Smooth muscle cell of the brain vasculature (primary cell): ENCODE results near the gene CHRNE.
"Not testable (repeated sequence)": the region's sequence is repeated elsewhere in the genome, so short reads cannot be mapped to it uniquely, and the experiment has no call there.

Experiments used
- DNase-seq: peaks from one replicate; pipeline ENCODE4 v3.0.0-alpha.2; 2012; ENCODE audit warnings: low read depth, low spot score

The CHRNE gene

DNA sequence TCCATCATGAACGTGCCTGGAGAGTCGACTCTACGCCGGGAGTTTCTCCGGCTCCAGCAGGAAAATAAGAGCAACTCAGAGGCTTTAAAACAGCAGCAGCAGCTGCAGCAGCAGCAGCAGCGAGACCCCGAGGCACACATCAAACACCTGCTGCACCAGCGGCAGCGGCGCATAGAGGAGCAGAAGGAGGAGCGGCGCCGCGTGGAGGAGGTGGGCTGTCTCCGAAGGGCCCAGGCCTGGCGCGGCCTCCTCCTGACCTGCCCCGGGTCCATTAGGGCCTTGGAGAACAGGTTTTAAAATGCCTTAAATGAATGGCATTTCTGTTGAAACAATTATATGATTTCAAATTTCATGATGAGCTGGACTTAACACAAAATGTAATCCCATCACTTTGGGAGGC is 15.3 kb downstream of the CHRNE start:
- DNase-seq, result no peak

DNA sequence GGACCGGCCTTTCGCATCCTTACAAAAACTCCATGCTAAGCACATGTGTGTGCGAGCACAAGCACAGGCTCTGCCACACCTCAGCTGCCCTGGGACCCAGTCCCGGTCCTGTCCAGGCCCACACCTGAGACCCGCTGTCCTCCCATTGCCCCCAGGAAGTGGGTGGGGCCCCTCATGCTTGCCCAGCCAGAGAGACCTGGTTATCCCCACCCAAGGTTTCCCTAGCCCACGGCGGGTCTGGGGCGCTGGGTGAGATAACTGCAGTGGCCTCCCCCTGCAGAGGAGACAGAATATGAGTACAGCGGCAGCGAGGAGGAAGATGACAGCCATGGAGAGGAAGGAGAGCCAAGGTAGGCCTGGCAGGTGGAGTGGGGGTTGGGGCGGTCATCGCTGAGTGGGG is 16.1 kb downstream of the CHRNE start:
- no peak for DNase-seq

DNA sequence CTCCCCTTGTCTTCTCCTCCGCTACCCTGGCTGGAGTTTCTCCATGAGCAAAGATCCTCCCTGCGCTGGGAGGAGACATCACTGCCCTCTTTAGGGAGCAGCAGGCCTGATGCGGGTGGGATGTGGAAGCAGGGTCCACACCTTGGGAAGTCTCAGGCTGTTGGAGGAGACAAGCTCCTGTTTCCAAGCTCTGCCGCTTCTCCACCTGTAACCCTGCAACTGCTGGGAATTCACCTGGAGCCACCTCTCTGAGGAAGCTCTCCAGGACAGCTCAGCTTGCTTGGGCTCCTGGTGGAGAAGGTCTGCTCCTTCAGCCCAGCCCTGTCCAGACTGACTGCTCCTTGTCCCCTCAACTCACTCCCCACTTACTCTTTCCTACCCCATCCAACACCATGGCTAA is 18.4 kb downstream of the CHRNE start:
- DNase-seq, result no peak

DNA sequence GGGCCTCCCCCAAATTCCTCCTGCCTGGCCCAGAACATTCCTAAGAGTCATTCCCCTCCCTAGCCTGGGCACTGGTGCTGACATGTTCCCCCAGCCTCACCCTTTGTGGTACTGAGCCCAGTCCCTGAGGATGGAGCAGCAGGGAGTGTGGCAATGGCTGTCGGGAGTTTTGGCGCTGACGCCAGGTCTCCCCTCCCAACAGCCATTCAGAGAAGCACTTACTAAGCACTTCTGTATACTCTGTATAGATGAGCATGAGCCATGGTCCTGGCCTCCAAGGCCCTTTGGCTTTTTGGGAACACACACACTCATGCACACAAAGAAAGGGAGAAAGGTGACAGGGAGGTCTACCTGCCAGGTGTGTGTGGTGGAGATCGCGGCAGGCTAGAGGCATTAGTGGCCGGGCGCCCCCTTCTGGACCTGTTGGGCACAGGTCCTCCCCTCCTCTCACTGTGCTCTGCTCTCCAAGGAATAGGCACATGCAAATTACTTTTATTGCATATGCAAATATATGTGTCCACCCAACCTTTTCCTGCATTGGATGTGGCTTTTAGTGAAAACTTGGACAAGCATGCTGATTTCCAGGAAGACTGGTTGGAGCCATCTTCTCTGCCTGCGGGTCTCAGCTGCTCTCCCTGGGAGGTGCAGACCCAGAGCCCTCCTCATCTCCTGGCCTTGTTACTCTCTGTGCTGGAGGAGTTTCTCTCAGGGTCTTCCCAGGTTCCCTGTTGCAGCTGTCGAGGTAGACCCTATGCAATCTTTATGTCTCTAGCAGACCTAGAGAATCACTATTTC is 20.9 kb downstream of the CHRNE start:
- no peak for DNase-seq

DNA sequence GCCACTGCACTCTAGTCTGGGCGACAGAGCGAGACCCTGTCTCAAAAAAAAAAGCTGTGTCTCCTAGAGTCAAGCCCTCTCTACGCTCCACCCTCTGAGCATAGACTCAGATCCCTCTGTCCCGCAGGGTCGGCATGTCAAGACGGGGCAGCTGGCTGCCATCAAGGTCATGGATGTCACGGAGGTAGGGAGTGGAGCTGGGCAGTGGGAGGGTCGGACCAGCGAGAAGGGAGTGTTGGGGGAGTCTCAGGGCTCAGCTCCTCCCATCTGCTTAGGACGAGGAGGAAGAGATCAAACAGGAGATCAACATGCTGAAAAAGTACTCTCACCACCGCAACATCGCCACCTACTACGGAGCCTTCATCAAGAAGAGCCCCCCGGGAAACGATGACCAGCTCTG is 22.0 kb downstream of the CHRNE start:
- DNase-seq, result no peak

DNA sequence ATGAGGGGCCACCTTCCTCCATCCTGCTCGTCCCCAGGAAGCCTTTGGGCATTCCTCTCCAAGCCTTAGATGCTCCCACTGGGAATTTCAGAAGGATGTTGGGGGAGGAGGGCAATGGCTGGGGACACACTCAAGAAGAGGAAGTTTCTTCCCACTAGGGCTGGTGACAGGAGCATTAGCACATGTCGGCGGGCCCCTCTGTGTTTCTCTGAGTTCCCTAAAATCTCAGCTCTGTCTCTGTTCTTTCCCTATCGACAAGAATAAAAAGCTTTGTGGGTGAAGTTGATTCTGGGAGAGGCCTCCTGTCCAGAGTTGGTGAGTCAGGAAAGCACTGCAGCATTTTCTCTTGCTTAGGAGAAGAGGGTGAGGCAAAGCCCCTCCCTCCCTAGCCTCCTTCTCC is 23.3 kb downstream of the CHRNE start:
- no peak for DNase-seq

DNA sequence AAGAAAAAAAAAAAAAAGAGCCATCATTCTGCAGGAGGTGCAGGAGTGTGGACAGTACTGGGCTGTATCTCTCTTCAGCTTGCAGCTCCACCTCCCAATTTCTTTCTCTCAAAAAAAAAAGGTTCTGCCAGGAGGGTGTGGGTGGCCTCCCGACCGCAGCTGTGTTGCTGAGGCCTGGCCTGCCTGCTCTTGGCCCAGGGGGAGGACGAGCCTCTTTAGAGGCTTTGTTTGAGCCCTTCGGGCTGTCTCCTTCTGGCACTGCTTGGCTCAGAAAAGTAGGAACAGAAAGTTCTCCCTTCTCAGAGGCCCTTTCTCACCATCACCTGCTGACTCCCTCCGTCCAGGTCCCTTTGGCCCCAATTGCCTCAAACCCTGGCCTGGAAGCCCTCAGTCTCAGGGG is 25.8 kb downstream of the CHRNE start:
- no peak for DNase-seq

DNA sequence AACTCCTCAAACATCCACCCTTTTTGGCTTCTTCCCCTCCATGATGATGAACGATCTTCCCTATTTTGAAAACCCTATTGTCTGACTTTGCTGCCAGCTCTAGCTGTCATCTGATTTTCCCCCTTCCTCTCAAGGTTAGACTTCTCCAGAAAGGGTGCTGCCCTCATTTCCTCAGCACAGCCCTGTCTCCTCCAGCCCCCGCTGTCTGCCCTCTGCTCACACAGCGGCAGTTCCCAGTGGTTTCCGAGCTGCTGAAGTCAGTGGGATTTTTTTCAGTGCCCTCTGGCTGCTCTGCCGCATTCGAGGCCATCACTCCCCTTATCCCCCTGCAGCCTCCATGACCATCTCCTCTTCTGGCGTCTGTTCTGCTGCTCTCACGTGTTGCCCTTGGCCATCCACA is 30.1 kb downstream of the CHRNE start:
- DNase-seq, result no peak

DNA sequence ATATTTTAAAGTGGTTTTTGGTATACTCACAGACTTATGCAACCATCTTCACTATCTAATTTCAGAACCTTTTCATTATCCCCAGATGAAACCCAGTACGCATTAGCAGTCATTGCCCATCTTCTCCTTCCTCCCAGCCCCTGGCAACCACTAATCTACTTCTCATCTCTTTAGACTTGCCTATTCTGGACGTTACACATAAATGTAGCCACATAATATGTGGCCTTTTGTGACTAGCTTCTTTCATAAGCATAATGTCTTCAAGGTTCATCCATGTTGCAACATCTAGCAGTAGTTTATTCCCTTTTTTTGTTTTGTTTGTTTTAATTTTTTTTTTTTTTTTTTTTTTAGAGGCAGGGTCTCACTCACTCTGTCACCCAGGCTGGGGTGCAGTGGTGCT is 32.0 kb downstream of the CHRNE start:
- no peak for DNase-seq

DNA sequence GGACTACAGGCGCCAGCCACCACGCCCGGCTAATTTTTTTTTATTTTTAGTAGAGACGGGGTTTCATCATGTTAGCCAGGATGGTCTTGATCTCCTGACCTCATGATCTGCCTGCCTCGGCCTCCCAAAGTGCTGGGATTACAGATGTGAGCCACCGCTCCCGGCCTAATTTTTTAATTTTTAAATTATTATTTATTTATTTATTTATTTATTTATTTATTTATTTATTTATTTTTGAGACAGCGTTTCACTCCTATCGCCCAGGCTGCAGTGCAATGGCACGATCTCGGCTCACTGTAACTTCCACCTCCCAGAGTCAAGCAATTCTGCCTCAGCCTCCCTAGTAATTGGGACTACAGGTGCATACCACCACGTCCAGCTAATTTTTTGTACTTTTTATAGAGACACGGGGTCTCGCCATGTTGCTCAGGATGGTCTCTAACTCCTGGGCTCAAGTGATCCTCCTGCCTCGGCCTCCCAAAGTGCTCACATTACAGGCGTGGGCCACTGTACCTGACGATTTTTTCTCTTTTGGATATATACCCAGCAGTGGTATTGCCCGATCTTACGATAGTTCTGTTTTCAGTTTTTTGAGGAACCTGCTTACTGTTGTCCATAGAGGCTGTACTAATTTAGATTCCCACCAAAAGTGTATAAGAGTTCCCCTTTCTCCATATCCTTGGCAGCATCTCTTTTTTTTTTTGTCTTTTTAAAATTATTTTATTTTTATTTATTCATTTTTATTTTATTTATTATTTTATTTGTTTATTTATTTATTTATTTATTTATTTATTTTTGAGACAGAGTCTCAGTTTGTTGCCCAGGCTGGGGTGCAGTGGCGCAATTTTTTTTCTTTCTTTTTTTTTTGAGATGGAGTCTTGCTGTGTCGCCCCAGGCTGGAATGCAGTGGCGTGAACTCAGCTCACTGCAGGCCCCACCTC is 33.6 kb downstream of the CHRNE start:
- DNase-seq, result not testable (repeated sequence)

DNA sequence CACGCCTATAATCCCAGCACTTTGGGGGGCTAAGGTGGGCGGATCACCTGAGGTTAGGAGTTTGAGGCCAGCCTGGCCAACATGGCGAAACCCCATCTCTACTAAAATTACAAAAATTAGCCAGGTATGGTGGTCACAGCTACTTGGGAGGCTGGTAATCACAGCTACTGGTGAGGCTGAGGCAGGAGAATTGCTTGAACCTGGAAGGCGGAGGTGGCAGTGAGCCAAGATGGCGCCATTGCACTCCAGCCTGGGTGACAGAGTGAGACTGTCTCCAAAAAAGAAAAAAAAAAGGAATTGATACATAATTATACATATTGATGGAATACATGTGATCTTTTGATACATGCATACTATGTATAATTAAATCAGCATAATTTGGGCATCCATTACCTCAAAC is 35.4 kb downstream of the CHRNE start:
- not testable (repeated sequence) for DNase-seq

DNA sequence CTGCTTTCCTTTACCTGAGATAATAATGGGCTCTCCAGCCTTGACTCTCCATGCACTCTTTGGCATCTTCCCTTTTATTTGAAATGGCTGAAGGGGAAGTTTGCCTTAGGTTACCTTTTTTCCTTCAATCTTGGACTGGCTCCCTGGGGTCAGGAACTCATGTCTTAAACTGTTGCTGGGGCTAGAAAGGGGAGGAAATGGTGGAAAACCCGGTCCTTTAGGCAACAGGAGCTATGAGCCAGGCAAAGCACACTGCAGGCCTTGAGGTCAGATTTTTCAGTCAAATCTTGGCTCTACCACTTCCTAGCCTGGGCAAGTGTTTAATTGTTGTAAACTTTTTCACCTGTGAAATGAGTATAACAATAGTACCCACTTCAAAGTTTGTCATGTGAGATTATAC is 39.6 kb downstream of the CHRNE start:
- no peak for DNase-seq

DNA sequence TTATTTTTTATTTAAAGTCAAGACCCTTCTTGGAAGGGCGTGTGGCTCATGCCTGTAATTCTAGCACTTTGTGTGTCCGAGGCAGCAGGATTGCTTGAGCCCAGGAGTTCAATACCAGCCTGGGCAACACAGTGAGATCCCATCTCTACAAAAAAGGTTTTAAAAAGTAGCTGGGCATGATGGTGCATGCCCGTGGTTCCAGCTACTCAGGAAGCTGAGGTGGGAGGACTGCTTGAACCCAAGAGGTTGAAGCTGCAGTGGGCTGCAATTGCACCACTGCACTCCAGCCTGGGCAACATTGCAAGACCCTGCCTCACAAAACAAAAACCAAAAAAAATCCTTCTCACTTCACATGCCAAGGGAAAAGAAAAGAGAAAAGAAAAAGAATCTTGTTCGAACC is 40.2 kb downstream of the CHRNE start:
- no peak for DNase-seq

DNA sequence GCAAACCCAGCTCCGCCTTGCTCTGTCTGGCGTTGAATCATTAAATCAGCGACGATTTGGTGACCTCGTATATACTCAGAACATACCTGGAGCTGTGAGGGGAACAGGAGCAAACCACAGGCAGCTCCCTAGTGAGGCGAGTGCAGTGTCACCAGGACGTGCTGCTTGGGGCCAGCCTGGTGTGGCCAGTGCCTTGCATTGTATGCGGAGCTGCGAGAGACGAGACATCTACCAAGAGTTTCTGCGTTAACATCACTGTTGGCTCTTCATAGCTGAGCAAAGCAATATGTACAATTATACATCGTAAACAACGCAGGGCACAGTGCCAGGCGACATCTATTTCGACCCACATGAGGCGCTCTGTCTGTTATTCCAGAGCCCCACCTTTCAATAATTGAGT is 41.8 kb downstream of the CHRNE start:
- no peak for DNase-seq

DNA sequence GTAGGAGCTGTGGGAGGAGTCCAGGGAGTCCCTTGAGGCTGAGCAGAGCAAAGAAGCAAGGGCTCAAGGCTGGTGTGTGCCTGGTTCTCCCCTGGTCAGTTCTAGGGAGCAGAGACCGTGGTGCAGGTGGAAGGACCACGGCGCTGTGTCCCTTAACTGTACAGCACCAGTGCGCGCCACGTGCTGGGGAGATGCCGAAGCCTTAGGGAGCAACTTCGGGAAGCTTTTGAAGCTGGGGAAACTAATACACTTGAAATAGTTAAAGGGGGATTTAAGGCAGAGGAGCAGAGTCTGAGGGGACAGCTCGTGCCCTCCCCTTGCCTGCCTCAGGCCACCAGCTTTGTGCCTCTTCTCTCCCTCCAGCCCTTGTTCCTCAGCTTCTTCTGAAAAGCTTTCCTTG is 42.2 kb downstream of the CHRNE start:
- no peak for DNase-seq

DNA sequence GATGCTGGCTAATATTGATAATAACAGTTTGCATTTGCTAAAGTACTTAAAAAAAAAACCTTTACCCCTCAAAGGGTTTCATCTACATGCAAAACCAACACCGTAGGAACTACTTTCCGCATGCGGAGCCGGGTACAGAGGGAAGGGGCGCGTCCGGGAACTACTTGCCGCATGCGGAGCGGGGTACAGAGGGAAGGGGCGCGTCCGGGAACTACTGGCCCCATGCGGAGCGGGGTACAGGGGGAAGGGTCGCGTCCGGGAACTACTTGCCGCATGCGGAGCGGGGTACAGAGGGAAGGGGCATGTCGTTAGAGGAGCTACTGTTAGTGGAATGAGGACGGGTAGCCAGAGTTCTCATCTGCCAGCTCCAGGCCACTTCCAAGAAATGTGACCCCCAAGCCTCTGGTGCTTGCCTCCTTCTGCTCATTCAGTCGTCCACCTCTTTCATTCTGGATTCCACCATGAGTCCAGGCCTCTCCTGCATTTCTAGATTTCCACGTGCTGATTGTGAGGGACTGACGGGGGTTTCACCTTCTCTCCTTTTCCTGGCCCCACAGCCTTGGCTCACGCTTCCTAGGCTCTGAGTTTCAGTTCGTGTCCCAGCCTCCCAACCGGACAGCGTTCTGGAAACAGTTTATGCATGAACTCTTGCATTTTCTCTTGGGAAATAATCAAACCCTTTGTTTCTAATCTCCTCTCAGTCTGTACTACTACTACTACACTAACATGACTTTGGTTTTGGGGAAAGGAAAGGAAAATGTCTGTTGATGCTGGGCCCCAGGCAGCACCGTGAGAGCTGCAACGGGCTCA is 42.9 kb downstream of the CHRNE start:
- no peak for DNase-seq

DNA sequence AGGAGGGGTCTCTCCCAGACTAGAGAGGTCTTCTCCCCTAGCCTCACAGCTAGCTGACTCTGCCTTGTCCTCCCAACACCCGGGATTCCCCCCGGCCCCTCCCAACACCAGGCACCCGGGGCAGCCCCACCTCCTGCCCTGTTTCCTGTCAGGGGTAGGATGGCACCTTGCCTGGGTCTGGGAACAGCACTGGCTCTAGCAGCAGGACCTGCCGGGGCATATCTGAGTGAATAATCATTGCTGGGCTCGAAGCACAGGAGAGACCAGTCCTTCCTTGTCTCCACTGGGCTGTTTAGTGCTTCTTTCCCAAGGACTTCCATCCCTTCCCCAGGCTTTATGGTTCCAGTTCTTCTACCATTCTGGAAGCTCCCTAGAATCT is 44.0 kb downstream of the CHRNE start:
- DNase-seq, result no peak

DNA sequence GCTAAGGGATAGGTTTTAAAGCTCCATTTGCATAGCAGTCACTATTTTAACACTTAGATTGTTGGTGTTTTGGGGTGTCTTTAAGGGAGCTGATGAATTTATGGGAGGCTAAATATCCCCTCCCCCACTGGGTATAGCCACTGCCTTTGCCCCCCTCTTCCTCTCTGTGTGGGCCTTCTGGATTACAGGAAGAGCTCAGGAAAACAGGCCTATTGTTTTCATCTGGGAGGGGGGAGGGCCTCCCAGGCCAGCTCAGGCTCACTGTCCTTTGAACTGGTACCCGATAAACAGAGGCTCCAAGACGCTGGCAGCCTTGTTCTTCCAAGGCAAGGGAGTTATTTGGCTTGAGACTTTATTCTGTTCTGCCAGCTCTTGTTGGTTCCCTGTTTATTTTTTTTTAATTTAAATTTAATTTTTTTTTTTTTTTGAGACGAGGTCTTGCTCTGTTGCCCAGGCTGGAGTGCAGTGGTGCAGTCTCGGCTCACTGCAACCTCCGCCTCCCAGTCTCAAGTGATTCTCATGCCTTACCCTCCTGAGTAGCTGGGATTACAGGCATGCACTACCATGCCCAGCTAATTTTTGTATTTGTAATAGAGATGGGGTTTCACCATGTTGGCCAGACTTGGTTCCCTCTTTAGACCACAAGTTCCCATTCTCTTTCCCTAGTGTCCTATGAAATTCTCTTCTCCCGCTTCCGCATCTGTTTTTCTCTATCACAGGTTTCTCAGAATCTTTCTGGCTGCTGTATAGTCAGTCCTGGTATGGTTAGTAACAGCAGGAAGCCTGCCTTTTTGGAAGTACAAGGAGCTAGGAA is 44.6 kb downstream of the CHRNE start:
- no peak for DNase-seq

DNA sequence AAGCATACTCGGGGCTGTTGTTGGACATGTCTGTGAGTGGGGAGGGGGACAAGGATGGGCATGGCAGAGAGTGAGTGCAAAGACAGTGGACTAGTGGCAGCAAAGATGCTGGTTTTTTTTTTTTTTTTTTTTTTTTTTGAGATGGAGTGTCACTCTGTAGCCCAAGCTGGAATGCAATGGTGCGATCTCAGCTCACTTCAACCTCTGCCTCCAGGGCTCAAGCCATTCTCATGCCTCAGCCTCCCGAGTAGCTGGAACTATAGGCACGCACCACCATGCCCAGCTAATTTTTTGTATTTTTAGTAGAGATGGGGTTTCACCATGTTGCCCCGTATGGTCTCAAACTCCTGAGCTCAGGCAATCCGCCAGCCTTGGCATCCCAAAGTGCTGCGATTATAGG is 45.6 kb downstream of the CHRNE start:
- not testable (repeated sequence) for DNase-seq

DNA sequence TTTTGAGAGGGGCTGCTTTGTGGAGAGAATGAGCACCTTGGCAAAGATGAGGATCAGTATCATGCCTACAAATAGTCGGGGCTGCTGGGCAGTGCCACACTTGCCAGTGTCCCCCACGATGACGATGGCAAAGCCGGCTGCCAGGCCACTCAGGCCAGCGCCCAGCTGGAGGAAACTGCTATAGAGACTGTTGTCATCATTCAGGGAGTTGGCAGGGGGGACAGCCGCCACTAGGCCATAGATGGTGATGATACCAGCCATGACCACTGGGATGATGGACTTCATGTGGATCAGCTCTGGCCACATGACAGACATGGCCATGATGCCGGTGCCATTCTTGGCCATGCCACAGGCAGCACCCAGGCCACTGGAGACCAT is 46.0 kb downstream of the CHRNE start:
- no peak for DNase-seq

DNA sequence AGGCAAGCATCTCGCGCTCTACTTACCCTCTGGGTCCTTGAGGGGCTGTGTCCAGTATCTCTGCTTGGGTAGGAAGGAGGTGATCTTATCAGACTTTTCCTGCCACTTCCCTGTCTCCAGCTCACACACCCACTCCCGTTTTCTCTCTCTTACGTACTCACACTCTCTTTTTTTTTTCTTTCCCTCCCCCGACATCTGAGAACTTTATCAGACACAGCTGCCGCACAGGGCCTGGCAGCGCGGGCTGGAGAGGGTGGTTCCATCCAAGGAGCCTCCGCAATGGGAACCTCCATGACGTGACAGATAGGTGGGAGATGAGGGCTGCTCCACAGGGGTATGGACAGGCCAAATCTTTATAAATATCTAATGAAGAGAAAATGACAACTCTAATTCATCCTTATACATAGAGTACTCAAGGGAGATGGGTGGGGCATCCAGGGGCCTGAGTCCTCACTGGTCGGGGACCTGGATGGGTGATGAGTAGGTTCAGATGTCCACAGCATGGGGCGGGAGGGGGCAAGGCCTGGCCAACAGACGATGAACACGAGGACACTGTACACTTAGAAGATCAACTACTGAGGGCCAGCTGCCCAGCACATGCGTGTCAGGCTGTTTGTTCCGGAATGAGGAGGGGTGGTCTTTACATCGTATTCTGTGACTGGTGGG is 46.5 kb downstream of the CHRNE start:
- no peak for DNase-seq
